OCI-LY7 (cell line): ENCODE data around the gene GDF10. TPM values are rescaled to one million over a fixed set of nuclear protein-coding genes. Genes with fewer than 3 reads are reported as not detected.

ENCODE experiments used
- BruUV-seq: library from RNA; stranded (reverse); fragments of 400-500 nt; replicated peaks from 2 replicates; lab custom pipeline; 2021; lab: Mats Ljungman, UMichigan
- CTCF ChIA-PET: fragments of 300-600 bp; sonication (Branson Sonifier 250); formaldehyde crosslinking; loops from one replicate; lab custom pipeline; 2022; ENCODE audit warnings: antibody characterized with exemption; ENCODE audit not compliant: unreplicated experiment; lab: Charles Lee
- POLR2A ChIA-PET: fragments of 300-600 bp; sonication (Branson Sonifier 250); formaldehyde crosslinking; loops from one replicate; lab custom pipeline; 2022; ENCODE audit warnings: antibody characterized with exemption; lab: Charles Lee
- DNase-seq: peaks from one replicate; pipeline ENCODE4 v3.0.0-alpha.2; 2015; ENCODE audit warnings: low spot score
- H2AFZ ChIP-seq: fragments of 200-600 bp; sonication (generic), shearing (Covaris generic); 2 replicates; pipeline ENCODE4 v1.6.1; 2014; ENCODE audit warnings: mild to moderate bottlenecking, antibody characterized with exemption, low read length, moderate library complexity
- H3K27ac ChIP-seq: fragments of 200-600 bp; sonication (generic); 2 replicates; pipeline ENCODE4 v1.5.1; 2014; ENCODE audit warnings: mixed run types, low read depth, mild to moderate bottlenecking, moderate library complexity, low read length, inconsistent platforms; ENCODE audit not compliant: poor library complexity, severe bottlenecking
- H3K36me3 ChIP-seq: fragments of 200-600 bp; sonication (generic); 2 replicates; pipeline ENCODE4 v1.6.1; 2014; ENCODE audit warnings: mild to moderate bottlenecking, antibody characterized with exemption, low read length, moderate library complexity, mixed read lengths; ENCODE audit not compliant: insufficient read depth
- H3K4me1 ChIP-seq: fragments of 200-600 bp; sonication (generic); 2 replicates; pipeline ENCODE4 v1.5.1; 2014; ENCODE audit warnings: mild to moderate bottlenecking, low read length; ENCODE audit not compliant: insufficient read depth, poor library complexity, severe bottlenecking
- H3K4me2 ChIP-seq: fragments of 200-600 bp; sonication (generic); 2 replicates; pipeline ENCODE4 v1.6.1; 2014; ENCODE audit warnings: mild to moderate bottlenecking, low read length
- H3K4me3 ChIP-seq: fragments of 200-600 bp; sonication (generic); 2 replicates; pipeline ENCODE4 v1.5.1; 2014; ENCODE audit warnings: mild to moderate bottlenecking, low read depth, low read length; ENCODE audit not compliant: poor library complexity, severe bottlenecking
- H3K79me2 ChIP-seq: fragments of 200-600 bp; sonication (generic); 2 replicates; pipeline ENCODE4 v1.6.1; 2016; ENCODE audit warnings: low read depth, mild to moderate bottlenecking, low read length, moderate library complexity, mixed read lengths; ENCODE audit not compliant: insufficient read depth
- H3K9me2 ChIP-seq: fragments of 200-600 bp; sonication (generic); 2 replicates; pipeline ENCODE4 v1.6.1; 2016; ENCODE audit warnings: mild to moderate bottlenecking, low read length, mixed read lengths; ENCODE audit not compliant: insufficient read depth
- H3K9me3 ChIP-seq: fragments of 200-600 bp; sonication (generic); 2 replicates; pipeline ENCODE4 v1.6.1; 2014; ENCODE audit warnings: mild to moderate bottlenecking, mixed run types, low read length, mixed read lengths
- H4K20me1 ChIP-seq: fragments of 200-600 bp; sonication (generic); 2 replicates; pipeline ENCODE4 v1.6.1; 2014; ENCODE audit warnings: mild to moderate bottlenecking, antibody characterized with exemption, low read length, moderate library complexity, mixed read lengths; ENCODE audit not compliant: insufficient read depth
- EZH2phosphoT487 ChIP-seq: fragments of 200-600 bp; sonication (generic); IDR thresholded peaks from 2 replicates; pipeline ENCODE4 v1.6.1; 2018; ENCODE audit warnings: low read depth, borderline replicate concordance, mild to moderate bottlenecking, mixed run types, antibody characterized with exemption, low read length, moderate library complexity, mixed read lengths
- intact Hi-C: fragments of 100-400 bp; cut with micrococcal nuclease; formaldehyde crosslinking; loops from one replicate; pipeline ENCODE4 v1.10.0; 2022; ENCODE audit not compliant: unreplicated experiment
- total RNA-seq, 2 experiments: library from RNA; depleted of rRNA in 1 of 2; stranded (reverse); fragments of >200 nt in 1 of 2; shearing (Covaris generic) in 1 of 2; gene quantifications; 2 replicates each; pipeline ENCODE4 v1.2.3, GENCODE V29; 2014 to 2022
- TF ChIP-seq, protein P1 (sequence below): fragments of 200-600 bp; sonication (generic); conservative IDR thresholded peaks from 2 replicates; pipeline ENCODE4 v1.5.1; 2014; ENCODE audit warnings: mild to moderate bottlenecking, antibody characterized with exemption, low read length, moderate library complexity, mixed read lengths

GDF10 gene
- total RNA-seq, 2 experiments from 2014 or later = not detected

DNA sequence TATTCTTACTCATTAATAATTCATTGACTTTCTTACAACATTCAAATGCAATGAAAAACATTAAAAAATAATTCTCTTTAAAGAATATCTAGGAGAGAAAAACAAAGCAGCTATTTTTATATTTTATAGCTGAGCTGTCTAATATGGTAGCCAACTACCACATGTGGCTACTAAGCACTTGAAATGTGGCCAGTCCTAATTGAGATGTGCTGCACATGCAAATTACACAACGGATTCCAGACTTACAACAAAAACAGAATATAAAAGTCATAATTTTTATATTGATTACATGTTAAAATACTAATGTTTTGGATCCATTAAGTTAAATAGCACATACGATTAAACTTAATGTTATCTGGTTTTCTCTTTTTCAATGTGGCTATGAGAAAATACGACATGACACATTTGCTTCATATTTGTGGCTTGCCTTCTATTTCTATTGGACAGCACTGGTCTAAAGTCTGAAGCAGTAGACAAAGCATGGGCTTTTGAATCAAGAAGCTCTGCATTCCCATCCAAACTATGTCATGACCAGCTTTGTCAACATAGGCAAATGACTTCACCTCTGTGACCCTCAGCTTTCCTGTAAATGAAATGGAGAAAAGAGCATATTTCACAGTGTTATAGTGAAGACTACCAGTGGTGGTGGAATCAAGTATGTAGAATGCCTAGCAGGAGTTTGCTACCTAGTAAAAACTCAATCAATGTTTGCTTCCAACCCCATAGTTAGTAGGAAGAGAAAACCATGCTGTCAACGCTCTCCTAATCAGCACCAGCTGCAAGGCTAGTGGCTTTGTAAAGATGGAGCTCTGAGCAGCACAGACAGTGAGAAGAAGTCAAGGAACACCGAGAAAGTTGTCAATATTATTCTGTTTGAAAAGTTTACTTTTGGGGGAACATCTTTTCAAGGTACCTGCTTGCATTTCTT is 37.1 kb upstream of the GDF10 start:
- no peak overlapping the region for H3K4me2 ChIP-seq
- no peak overlapping the region for H3K27ac ChIP-seq
- no peak overlapping the region for H2AFZ ChIP-seq
- no peaks in the 10 kb centered on the region for H3K9me2 ChIP-seq
- intact Hi-C loops = no loop called here
- POLR2A ChIA-PET = no interaction called here
- no peak overlapping the region for H3K4me3 ChIP-seq
- DNase-seq = no peak
- no peak for TF ChIP-seq EZH2phosphoT487
- TF ChIP-seq, protein P1, sequence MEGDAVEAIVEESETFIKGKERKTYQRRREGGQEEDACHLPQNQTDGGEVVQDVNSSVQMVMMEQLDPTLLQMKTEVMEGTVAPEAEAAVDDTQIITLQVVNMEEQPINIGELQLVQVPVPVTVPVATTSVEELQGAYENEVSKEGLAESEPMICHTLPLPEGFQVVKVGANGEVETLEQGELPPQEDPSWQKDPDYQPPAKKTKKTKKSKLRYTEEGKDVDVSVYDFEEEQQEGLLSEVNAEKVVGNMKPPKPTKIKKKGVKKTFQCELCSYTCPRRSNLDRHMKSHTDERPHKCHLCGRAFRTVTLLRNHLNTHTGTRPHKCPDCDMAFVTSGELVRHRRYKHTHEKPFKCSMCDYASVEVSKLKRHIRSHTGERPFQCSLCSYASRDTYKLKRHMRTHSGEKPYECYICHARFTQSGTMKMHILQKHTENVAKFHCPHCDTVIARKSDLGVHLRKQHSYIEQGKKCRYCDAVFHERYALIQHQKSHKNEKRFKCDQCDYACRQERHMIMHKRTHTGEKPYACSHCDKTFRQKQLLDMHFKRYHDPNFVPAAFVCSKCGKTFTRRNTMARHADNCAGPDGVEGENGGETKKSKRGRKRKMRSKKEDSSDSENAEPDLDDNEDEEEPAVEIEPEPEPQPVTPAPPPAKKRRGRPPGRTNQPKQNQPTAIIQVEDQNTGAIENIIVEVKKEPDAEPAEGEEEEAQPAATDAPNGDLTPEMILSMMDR = no peak
- H4K20me1 ChIP-seq = no peaks in the 10 kb centered on the region
- CTCF ChIA-PET = no interaction called here
- H3K36me3 ChIP-seq = no peaks in the 10 kb centered on the region
- no TSS peak for BruUV-seq
- no peaks in the 10 kb centered on the region for H3K9me3 ChIP-seq
- no peaks in the 10 kb centered on the region for H3K79me2 ChIP-seq
- H3K4me1 ChIP-seq = peaks cover 28% of the 10 kb centered on the region

DNA sequence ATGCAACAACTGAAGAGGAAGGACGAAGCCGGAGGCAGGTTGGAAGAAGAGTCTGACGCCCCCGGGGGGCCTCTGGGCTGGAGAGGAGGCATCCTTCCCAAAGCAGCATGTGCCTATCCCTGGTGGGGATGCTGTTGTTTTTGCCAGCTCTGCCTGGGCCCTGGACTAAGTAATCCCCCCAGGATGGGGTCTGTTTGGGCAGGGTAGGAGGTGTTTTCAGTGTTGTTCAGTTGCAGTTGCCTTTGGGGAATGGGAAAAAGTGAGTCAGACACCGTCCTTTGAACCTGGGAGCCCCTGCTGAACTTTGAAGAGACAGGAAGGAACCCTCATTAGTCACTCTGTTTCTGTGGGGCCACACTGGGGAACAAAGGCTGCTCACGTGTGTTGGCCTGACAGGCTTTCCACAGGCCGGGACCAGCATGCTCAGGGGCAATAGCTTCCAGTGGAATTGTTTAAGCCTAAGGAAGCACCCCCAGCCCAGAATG is 35.2 kb upstream of the GDF10 start:
- Histone ChIP-seq H3K4me1 (peaks cover 26% of the 10 kb centered on the region), H3K9me3 (no peaks in the 10 kb centered on the region), H3K4me2 (no peak overlapping the region), H3K79me2 (no peaks in the 10 kb centered on the region), H3K27ac (no peak overlapping the region), H3K4me3 (no peak overlapping the region), H2AFZ (peak overlapping the region; percentile 51; the same call in 1 of the 2 replicates), H3K9me2 (no peaks in the 10 kb centered on the region), H4K20me1 (no peaks in the 10 kb centered on the region), H3K36me3 (no peaks in the 10 kb centered on the region)
- DNase-seq = no peak
- ChIA-PET POLR2A (no interaction called here), CTCF (no interaction called here)
- intact Hi-C loops = no loop called here
- BruUV-seq = no TSS peak
- no peak for TF ChIP-seq EZH2phosphoT487
- TF ChIP-seq, protein P1 = no peak

DNA sequence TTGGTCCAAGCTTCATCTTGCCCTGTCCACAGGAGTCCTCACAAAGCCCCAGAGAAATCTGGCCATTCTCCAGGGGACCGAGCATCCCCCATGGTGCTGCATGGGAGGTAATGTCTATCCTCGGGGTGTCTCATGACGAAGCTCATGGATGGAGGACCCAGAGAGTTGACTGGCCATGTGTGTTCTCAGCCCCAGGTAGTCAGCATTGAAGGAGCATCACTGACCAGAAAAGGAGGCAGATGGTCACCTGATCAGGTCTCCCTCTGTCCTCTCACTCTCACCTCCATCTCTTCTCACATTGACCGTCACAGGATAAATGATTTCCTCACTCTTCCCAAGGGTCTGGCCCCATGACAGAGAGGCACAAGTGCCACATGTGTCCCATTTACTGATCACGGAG is 33.4 kb upstream of the GDF10 start:
- H3K4me1 ChIP-seq = peaks cover 12% of the 10 kb centered on the region
- no peak for DNase-seq
- H3K9me2 ChIP-seq = no peaks in the 10 kb centered on the region
- intact Hi-C loops = no loop called here
- no peaks in the 10 kb centered on the region for H4K20me1 ChIP-seq
- H3K79me2 ChIP-seq = no peaks in the 10 kb centered on the region
- H3K4me2 ChIP-seq = no peak overlapping the region
- H3K27ac ChIP-seq = no peak overlapping the region
- H3K4me3 ChIP-seq = no peak overlapping the region
- no peaks in the 10 kb centered on the region for H3K9me3 ChIP-seq
- no TSS peak for BruUV-seq
- POLR2A ChIA-PET = no interaction called here
- CTCF ChIA-PET = no interaction called here
- H2AFZ ChIP-seq = no peak overlapping the region
- TF ChIP-seq, protein P1 = no peak
- TF ChIP-seq EZH2phosphoT487 = no peak
- H3K36me3 ChIP-seq = no peaks in the 10 kb centered on the region
